HS-5 (cell line): ENCODE measurements around the gene RGS3.

Experiments used
- DNase-seq: peaks from one replicate; pipeline ENCODE4 v3.0.0-alpha.2; 2012; ENCODE audit warnings: low read depth

The RGS3 gene

DNA sequence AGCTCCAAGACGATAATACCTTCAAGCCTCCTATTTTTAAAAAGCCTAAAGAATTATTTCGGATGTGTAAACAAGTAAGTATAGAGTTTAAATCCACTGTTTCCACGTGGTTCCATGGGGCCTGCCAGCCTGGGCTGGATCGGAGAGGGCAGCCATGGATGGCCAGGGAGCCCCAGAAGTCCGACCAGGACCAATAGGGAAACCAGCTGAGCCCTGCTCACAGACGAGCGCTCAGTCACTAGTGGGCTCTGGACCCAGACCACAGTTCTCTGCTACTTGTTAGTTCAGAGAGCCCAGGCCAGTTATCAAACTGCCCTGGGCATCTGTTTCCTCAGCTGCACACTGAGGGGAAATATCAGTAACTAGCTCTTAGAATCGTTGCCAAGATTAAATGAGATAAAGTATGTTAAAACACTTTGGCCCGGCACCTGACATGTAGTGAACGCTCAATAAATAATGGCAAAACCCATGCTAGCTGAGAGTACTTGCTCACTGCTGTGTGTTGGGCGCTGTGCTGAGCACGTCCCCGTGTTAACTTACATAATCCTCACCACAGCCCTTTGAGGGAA is 124.8 kb downstream of the RGS3 start:
- DNase-seq = no peak

DNA sequence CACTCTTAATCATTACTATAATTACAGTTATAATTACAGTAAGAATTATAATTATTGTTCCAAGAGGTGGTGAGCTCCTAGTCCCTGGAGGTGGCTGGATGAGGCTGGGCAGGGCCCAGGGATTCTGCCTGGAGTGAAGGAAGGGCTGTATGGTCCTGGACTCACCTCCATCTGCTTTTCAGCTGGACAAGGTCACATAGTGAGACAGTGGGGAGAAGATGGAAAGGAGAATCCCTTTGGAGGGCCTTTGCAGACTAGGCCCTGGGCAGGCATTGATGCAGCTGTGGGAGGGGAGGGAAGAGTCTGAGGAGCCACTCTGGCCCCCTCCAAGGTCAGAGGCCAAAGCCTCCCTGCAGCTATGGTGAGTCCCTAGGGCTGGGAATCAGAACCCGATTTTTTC is 125.4 kb downstream of the RGS3 start:
- DNase-seq = no peak

DNA sequence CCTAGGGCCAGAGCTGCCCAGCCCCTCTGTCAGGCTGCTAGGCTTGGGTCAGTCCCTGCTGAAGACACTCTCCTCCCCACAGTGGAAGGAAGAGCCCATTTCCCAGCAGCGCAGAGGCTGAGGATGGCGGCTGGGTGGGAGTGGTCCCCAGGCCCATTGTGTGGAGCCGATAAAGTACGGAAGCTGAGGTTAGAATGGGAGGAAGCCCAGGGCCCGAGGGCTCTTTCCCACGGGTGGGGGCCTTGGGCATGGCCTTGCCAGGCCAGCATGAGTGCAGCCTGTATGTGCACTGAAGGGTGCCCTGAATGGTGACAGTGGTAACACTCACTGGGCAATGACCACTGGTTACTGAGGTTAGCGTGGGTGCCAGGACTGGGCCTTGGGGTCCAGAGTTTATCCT is 125.9 kb downstream of the RGS3 start:
- DNase-seq = no peak

DNA sequence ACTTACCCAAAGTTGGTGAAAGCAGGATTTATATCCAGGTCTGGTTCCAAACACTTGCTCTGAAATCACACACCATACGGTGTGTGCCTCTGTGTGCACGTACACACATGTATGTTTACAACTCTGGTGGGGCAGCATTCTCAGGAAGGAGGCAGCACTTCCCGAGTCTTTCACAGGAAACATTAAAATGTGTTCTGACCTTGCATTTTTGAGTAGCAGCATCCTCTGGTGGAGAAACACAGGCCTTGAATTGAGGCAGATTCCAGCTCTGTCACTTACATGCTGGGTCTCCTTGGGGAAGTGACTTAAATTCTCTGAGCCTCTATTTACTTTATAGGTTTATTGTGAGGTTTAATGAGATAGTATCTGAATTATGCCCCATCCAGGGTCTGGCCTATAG is 126.4 kb downstream of the RGS3 start:
- no peak for DNase-seq

DNA sequence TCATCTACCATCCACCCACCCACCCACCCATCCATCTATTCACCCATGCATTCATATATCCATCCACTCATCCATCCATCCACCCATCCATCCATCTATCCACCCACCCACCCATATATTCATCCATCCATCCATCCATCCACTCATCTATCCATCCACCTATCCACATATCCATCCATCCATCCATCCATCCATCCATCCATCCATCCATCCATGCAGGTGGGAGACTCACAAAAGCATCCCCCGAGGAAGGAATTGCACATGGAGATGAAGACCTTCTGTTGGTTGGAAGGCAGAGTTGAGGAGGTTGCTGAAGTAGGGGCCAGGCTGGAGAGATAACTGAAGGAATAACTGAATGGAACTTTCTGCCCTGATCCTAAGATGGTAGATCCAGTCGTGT is 126.9 kb downstream of the RGS3 start:
- DNase-seq = no peak

DNA sequence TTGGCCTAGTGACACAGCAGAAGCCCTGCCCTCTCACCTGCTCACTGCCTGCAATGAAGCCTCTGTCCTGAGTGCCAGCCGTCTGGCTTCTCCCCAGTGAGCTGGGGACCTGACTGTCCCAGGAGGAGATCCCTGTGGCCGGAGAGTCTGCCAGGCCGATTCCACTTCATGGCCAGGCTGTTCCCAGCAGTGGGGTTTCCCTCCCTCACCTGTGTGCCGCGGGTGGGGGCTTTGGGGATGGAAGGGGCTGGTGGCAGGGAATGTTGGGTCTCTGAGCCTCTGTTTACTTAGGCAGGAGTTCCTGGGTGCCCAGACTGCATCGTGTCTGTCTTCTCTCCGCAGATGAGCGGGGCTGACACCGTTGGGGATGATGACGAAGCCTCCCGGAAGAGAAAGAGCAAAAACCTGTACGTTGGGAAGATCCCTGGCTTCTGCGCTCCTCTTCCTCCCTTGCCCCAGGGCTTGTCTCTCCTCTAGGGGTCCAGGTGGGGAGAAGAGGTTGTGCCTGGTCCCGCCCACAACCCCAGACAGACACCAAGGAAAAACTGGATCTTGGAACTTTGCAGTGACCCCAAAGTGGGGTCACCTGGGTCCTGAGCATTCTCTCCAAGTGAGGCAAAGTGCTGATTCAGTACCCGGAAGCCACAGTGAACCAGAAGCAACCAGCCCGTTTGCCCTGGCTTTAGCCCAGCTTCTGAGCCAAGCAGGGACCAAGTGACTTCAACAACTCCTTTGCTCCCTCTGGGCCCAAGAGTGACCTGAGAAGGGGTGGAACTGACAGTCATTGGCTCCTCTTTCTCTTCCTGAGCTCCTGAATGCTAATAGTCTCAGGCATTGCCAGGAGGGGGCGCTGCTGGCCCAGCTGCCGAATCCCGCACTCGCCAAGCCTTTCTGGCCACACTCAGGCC is 127.7 kb downstream of the RGS3 start:
- no peak for DNase-seq

DNA sequence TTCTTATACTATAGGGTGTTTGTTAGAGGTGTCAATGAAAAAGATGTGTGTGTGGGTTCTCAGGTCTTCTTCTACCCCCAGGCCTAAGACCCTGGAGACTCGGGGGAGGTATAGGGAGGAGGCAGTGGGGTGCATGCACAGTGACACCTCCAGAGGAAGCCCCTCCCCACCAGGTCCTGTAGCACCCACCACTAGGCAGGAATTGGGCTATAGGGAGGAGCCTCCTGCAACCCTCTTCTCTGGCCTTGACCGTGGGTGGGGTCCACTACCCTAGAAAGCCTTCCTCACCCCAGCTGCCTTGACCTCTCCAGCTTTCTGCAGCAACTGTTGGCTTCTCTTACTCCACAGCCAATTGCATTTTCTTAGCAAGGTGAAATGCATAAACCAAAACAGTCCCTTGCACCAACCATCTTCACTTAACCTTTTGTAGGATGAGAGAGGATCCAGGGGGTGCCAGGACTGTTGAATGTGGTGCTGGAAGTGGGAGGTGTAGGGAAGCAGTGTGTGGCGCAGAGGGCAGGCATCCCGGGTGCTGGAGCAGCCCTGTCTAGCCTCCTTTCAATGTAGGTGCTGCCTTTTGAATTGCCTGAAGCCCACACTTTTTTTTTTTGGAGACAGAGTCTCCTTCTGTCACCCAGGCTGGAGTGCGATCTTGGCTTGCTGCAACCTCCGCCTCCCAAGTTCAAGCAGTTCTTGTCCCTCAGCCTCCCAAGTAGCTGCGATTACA is 128.5 kb downstream of the RGS3 start:
- DNase-seq = no peak

DNA sequence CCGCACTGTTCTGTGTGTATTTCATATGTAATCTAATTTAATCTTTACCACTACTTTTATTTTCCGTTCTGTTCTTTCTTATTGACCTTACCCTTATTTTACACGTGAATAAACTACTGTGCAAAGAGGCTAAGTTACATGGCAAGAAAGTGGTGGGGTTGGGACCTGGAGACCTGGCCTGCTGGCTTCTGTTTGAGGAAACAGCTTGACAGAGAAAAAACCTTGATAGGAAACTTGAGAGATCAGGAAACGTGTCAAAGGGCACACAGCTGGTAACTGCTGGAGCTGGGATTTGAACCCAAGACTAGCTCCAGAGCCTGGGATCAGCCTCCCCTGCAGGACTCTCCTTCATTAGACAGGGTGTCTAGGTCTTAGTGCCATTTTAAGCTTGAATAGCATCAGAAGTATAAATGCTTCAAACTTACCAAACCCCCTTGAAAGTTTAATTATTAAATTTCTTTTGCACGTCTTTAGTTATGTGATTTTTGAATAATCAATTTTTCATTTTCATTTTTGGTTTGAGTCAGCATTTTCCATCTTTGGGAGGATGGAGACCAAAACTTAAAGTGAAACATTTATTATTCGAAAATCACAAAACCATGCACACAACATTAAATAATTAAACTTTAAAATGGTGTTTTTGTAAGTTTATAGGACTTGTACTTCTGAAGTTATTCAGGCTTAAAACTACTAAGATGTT is 129.5 kb downstream of the RGS3 start:
- DNase-seq = no peak

DNA sequence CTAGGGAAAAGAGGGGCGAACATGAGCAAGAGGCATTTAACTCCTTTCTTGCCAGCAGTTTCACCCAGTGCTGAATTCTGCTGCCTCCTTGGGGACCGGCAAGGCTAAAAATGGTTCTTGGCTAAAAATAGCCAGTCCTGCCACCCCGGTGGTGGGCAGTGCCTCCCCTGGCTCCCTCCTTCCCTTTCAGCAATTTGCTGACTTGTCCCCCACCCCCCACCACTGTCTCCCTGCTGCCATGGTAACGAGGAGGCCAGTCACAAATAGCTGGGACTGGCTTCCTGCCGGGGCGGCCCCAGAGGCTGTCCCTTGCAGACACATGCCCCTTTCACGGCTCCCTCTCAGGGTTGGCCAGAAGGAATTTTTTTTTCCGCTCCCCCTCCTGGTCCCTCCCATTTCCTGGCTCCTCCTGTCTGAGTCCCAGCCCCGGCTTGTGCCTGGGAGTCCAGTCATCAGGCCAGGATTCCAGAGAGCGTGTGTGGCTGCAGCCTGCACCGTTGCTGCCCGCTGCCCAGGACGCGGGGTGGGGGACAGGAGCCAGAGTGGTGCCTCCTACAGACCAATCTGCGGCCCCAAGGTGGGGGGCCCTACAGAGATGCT is 130.3 kb downstream of the RGS3 start:
- DNase-seq = peak; percentile 93

DNA sequence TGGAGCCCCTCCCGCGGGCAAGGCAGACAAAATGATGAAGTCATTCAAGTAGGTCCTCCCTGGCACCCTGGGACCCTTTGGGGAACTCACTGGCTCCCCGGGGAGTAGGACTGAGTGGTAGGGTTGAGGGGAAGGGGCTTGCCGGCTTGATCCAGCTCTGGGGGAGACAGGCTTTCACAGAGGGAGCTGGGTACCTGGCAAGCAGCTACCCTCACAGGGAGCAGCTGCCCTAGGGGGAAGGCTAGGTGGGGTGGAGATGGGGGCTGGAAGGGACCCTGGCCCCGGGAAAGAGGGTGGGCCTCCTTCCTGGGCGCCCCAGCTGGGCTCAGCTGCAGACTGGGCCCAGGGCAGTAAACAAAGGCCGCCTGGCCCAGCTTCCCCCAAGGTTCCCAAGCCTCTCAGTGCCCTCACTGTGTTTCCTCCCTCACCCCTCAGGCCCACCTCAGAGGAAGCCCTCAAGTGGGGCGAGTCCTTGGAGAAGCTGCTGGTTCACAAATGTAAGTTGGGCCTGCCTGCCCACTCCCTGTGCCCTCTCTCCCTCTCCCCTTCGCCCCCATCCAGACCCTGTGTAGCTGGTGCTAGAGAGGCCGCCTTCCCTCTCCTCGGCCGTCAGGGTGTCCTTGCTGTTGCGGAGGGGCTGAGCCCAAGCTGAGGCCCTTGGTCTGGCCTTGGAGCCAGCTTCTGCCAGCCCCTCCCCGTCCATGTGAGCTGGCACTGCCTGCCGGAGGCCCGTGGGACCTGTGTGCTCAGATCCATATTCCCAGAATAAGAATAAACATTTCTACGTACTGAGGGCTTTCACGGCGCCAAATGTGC is 131.2 kb downstream of the RGS3 start:
- DNase-seq = no peak

DNA sequence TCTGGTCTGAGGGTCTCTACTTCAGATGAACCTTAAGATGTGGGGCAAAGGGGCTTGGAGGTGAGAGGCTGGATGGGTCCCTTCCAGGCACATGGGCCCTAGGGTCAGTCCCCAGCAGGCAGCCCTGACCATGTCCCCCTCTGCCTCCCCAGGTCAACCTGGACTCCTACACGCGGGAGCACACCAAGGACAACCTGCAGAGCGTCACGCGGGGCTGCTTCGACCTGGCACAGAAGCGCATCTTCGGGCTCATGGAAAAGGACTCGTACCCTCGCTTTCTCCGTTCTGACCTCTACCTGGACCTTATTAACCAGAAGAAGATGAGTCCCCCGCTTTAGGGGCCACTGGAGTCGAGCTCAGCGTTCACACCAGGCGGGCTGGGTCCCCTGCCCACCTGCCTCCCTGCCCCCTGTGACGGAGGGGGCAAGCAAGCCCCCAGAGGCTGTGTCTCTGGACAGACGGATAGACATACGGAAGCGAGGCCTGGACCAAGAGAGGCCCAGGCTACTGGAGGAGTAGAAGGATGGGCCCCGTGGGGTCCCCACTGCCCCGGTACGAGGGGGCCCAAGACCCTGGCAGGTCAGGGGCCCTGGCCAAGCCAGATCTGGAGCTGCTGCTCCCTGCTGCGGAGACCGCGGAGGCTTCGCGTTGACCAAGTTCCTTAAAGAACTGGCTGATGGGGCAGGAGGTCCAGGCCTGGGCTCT is 133.2 kb downstream of the RGS3 start:
- no peak for DNase-seq

DNA sequence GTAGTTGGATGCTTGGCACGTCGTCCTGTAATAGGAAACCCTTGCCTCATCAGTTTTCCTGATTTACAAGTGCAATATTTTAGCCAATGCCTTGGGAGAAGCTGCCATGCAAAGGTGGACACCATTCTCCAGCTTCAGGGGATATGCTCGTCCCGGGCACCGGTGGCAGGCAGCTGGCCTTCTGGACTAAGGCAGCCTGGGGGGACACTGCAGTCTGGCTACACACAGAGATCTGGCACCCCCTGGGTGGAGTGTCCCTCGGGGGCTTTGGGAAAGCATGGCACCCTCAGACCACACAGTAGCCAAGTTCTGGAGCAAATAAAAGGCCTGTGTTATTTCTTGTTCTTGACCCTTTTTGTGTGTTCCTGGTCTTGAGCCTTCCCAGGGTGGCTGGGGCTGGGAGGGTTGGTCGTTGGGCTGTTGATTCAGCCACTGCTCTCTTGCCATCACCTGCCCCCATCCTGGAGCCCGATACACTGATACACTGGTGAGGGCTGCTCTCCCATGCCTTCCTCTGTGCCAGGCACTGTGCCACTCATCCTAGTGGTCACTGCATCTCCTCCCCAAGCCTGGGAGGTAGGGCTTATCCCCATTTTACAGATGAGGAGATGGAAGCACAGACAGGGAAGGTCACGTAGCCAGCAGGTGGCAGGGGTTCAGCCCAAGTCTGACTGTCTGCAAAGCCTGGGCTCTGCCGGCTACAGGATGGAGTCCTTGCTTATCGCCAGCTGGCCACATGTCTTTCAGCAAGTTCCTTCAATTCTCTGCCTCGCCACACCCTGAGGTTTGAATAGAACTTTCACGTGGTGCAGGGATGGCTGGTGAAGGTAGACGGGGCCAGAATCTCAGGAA is 134.1 kb downstream of the RGS3 start:
- no peak for DNase-seq

DNA sequence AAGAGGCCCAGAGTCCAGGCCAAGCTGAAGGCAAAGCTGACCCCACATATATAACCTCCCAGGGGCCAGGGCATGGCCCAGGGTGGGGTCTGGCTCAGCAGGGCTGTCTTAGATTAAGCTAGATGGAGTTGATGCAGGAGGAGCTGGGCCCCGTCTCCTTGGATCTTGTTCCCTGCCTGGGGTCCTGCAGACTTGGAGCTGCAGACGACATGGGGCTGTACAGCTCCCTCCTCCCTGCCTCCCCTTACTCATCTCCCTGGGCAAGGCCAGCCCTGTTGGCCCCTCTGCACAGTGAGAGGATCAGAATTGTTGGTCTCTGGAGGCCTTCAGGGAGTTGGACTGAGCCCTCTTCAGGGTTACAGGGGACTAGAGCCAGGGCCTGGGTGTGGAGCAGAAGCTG is 134.9 kb downstream of the RGS3 start:
- no peak for DNase-seq

DNA sequence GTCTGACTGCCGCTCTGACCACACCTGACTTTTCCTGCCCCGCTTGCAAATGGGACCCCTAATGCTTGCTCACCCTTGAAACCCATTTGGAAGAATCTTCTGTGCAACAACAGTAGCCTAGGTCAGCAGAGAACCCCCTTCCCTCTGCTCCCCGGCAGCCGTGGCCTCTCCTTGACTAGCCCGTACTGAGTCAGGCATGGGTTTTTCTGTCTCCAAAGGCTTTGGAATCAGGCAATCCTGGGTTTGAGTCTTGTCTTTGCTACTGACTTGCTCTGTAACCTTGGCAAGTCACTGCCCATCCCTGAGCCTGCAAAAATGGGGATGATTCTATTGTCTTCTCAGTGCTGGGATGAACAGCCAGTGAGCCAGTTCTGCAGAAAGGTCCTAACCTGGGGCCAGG is 135.4 kb downstream of the RGS3 start:
- no peak for DNase-seq

DNA sequence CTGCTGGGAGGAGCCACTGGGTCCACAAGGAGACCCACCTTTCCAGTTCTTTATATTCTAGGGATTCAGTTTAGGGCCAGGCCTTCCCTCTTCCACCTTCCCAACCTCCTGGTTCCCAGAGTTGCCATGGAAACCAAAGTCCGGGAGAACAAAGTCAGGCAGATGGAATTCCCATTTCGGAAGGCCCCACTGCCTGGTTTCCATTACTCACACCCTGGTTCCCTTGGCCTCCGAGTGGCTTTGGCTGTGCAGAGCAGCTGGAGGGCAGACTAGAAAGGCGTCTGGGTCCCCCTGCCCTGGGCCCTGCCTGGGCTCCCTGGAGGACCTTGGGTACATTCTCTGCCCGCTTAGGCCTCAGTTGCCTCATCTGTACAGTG is 136.1 kb downstream of the RGS3 start:
- DNase-seq = peak; percentile 86

DNA sequence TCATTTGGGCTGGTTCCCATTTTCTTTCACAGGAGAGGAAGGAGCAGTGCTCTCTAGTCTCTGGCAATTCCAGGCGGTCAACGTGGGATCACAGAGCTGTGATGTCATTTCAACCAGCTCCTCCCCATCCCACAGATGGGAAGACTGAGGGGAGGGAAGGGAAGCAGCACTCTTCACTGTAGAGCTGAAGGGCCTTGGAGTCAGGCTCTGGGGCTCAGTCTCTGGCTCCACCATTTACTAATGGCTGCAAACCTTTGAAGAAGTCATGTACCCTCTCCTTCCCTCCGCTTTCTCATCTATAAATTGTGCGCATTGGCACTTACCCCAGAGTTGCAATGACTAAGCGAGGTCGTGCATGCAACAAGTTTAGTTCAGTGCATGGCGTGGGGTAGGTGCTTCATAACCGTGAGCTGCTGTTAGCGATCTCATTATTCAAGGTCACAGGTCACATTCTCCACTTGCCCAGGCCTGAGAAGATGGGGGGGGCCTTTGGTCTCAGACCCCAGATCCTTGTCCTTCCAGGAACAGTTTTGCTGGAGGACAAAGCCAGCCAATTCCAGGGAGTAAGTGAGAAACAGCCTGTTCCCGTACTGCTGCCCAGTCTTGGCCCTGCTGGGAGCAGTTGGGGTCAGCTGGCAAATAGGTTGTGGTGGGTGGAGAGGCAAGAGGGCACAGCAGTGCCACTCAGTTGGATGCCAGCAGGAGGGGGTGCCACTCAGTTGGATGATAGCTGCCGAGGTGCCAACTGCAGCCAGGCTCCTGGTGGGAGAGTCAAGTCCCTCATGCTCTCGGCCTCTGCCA is 136.7 kb downstream of the RGS3 start:
- no peak for DNase-seq

DNA sequence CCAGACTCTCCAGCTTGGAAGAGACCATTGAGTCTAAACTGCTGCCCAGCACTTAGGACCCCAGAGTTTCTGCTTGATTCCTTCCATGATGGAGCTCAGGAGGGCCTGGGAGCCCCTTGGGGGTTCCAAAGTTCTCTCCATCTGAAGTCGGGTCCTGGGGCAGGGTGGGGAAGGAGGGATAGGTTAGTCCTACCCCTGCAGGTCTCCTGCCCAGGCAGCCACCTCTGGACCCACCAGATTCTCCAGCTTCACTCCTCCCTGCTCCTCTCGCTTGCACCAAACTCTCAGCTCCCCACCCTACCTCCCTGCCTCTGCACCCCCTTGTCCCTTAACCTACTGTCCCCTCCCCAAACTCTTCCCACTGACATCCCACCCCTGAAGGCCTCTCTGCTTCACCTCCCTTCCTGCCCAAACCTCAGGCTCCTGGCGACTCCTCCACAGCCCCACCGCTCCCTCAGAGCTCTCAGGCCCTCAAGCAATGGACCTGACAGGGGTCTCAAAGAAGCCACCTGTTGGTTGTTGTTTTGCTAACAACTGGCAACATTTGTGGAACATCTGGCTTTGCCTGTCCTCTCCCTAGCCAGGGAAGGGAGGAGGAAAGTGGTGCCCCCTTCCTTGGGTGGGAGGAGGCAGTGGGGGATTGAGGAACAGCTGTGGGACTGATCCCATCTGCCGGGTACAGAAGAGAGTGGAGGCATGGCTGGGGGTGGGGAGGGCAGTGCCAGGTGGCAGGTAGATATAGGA is 137.5 kb downstream of the RGS3 start:
- DNase-seq = no peak

DNA sequence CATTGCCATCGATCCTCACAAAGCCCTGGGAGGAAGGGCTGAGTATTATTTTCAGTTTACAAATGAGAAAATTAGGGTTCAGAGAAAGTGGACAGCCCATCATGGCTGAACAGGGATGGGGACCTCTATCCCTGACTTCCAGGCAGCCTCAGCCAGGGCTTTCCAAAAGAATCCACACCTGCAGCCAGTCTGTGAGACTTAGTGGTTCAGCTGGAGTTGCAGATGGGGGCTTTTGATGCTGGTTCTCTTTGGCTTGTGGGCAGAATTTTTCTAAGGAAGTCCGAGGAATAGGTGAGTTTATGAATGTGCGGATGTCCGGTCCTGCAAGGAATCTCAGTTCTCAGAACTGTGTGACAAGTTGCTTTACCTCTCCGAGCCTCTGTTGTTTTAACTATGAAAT is 138.1 kb downstream of the RGS3 start:
- no peak for DNase-seq
